H1 (cell line): ENCODE results near the gene GNS. TPM values are rescaled to one million over a fixed set of nuclear protein-coding genes. Genes with fewer than 3 reads are reported as not detected.

Experiments
- CTCF ChIA-PET: fragments of 300-600 bp; sonication (Branson Sonifier 250); formaldehyde crosslinking; loops from one replicate; lab custom pipeline; 2021; ENCODE audit not compliant: partially characterized antibody; lab: Charles Lee
- POLR2A ChIA-PET: fragments of 300-600 bp; sonication (Branson Sonifier 250); formaldehyde crosslinking; loops from one replicate; lab custom pipeline; 2021; ENCODE audit warnings: inconsistent platforms; ENCODE audit not compliant: partially characterized antibody; lab: Charles Lee
- DNase-seq, 2 experiments: peaks; one replicate each; pipeline versions ENCODE4 v3.0.0 to v3.0.0-alpha.2; 2010 to 2022; ENCODE audit warnings: low spot score in 2 of 2, low read depth in 1 of 2, mixed read lengths in 1 of 2
- FAIRE-seq: peaks from 2 replicates; lab custom pipeline; 2011; peaks lifted over from hg19 to GRCh38; lab: Jason Lieb, UNC
- H2AFZ ChIP-seq: 2 replicates; pipeline ENCODE4 v1.8.1; 2012; ENCODE audit warnings: low read length, inconsistent platforms
- H2AK5ac ChIP-seq: 2 replicates; pipeline ENCODE4 v1.6.1; 2013; ENCODE audit warnings: low read depth, low read length
- H2BK120ac ChIP-seq: replicated peaks from 2 replicates; pipeline ENCODE3; 2013; ENCODE audit warnings: low read depth, low read length, inconsistent platforms
- H2BK12ac ChIP-seq: 2 replicates; pipeline ENCODE4 v1.6.1; 2013; ENCODE audit warnings: low read depth, low read length
- H2BK15ac ChIP-seq: 2 replicates; pipeline ENCODE4 v1.6.1; 2013; ENCODE audit warnings: low read length
- H2BK20ac ChIP-seq: 2 replicates; pipeline ENCODE4 v1.6.1; 2013; ENCODE audit warnings: low read length
- H2BK5ac ChIP-seq: 2 replicates; pipeline ENCODE4 v1.6.1; 2013; ENCODE audit warnings: low read depth, low read length
- H3K14ac ChIP-seq: 2 replicates; pipeline ENCODE4 v1.6.1; 2013; ENCODE audit warnings: inconsistent platforms; ENCODE audit not compliant: insufficient read length
- H3K18ac ChIP-seq: 2 replicates; pipeline ENCODE4 v1.6.1; 2013; ENCODE audit warnings: low read length; ENCODE audit errors: extremely low read depth
- H3K23ac ChIP-seq: 2 replicates; pipeline ENCODE4 v1.6.1; 2013; ENCODE audit warnings: inconsistent platforms; ENCODE audit not compliant: insufficient read length
- H3K23me2 ChIP-seq: 2 replicates; pipeline ENCODE4 v1.6.1; 2013; ENCODE audit warnings: low read depth, low read length
- H3K27ac ChIP-seq: 2 replicates; pipeline ENCODE4 v1.6.1; 2011; ENCODE audit warnings: low read depth, low read length, inconsistent platforms
- H3K27me3 ChIP-seq, 4 experiments: replicated peaks in 1 of 4; 1 replicate in 1 of 4; 2 replicates in 3 of 4; pipeline versions ENCODE4 v1.6.1 to v1.8.1; 2011 to 2013; ENCODE audit warnings: low read length in 3 of 4, mild to moderate bottlenecking in 3 of 4, inconsistent platforms in 2 of 4, mixed read lengths in 2 of 4, moderate library complexity in 1 of 4; ENCODE audit not compliant: control insufficient read depth in 3 of 4, insufficient read depth in 3 of 4; ENCODE audit errors: extremely low read depth in 1 of 4
- H3K36me3 ChIP-seq, 4 experiments: 2 replicates each; pipeline versions ENCODE4 v1.6.1 to v1.8.1; 2011 to 2013; ENCODE audit warnings: mild to moderate bottlenecking in 4 of 4, low read length in 3 of 4, moderate library complexity in 2 of 4, control low read depth in 1 of 4, inconsistent platforms in 1 of 4; ENCODE audit not compliant: insufficient read depth in 4 of 4, control insufficient read depth in 2 of 4
- H3K4ac ChIP-seq: replicated peaks from 2 replicates; pipeline ENCODE3; 2013; ENCODE audit warnings: low read length, low read depth, mixed read lengths, inconsistent platforms; ENCODE audit not compliant: insufficient read length
- H3K4me1 ChIP-seq, 4 experiments: replicated peaks in 1 of 4; 1 replicate in 1 of 4; 2 replicates in 3 of 4; pipeline versions ENCODE4 v1.6.1 to v1.8.1; 2011 to 2013; ENCODE audit warnings: low read length in 3 of 4, inconsistent platforms in 2 of 4, mixed read lengths in 1 of 4; ENCODE audit not compliant: insufficient read depth in 4 of 4, control insufficient read depth in 3 of 4
- H3K4me2 ChIP-seq, 2 experiments: 2 replicates each; pipeline versions ENCODE4 v1.6.1 to v1.8.1; 2011 to 2013; ENCODE audit warnings: low read depth in 2 of 2, low read length in 2 of 2, control low read depth in 1 of 2, inconsistent platforms in 1 of 2, mild to moderate bottlenecking in 1 of 2; ENCODE audit not compliant: insufficient read depth in 1 of 2
- H3K4me3 ChIP-seq, 4 experiments: fragments of 200-600, 300-600 bp in 1 of 4; sonication (generic), shearing (Covaris generic), sonication (Bioruptor Twin) in 1 of 4; 2 replicates each; pipeline versions ENCODE4 v1.5.1 to v1.8.1; 2011 to 2016; ENCODE audit warnings: low read length in 4 of 4, low read depth in 3 of 4, control low read depth in 2 of 4, inconsistent platforms in 2 of 4, mild to moderate bottlenecking in 2 of 4, mixed read lengths in 1 of 4, moderate library complexity in 1 of 4; ENCODE audit not compliant: insufficient read depth in 2 of 4; ENCODE audit errors: extremely low read depth in 1 of 4
- H3K56ac ChIP-seq: replicated peaks from 2 replicates; pipeline ENCODE3; 2013; ENCODE audit warnings: low read depth, mild to moderate bottlenecking, mixed read lengths, low read length, inconsistent platforms; ENCODE audit not compliant: insufficient read length
- H3K79me1 ChIP-seq: 2 replicates; pipeline ENCODE4 v1.6.1; 2013; ENCODE audit warnings: low read depth, low read length, control low read depth
- H3K79me2 ChIP-seq, 2 experiments: 2 replicates each; pipeline versions ENCODE4 v1.6.1 to v1.8.1; 2012 to 2013; ENCODE audit warnings: low read length in 2 of 2, mild to moderate bottlenecking in 2 of 2, inconsistent platforms in 1 of 2; ENCODE audit not compliant: insufficient read depth in 2 of 2, control insufficient read depth in 1 of 2
- H3K9ac ChIP-seq, 4 experiments: replicated peaks in 1 of 4; 1 replicate in 1 of 4; 2 replicates in 3 of 4; pipeline versions ENCODE4 v1.6.1 to v1.8.1; 2011 to 2013; ENCODE audit warnings: low read depth in 3 of 4, low read length in 3 of 4, control low read depth in 2 of 4, mild to moderate bottlenecking in 2 of 4, moderate library complexity in 2 of 4, inconsistent platforms in 1 of 4; ENCODE audit errors: extremely low read depth in 1 of 4
- H3K9me3 ChIP-seq, 2 experiments: 2 replicates each; pipeline versions ENCODE4 v1.6.1 to v1.8.1; 2012 to 2013; ENCODE audit warnings: mild to moderate bottlenecking in 2 of 2, moderate library complexity in 2 of 2, control low read depth in 1 of 2, inconsistent platforms in 1 of 2, low read depth in 1 of 2, low read length in 1 of 2, mixed read lengths in 1 of 2; ENCODE audit not compliant: insufficient read depth in 2 of 2
- H4K20me1 ChIP-seq, 2 experiments: replicated peaks in 1 of 2; 2 replicates each; pipeline versions ENCODE3 to v1.8.1; 2011 to 2013; ENCODE audit warnings: inconsistent platforms in 2 of 2, low read length in 2 of 2, mild to moderate bottlenecking in 1 of 2; ENCODE audit not compliant: insufficient read depth in 2 of 2, control insufficient read depth in 1 of 2
- H4K5ac ChIP-seq: 2 replicates; pipeline ENCODE4 v1.6.1; 2013; ENCODE audit warnings: low read length, low read depth, mixed read lengths, inconsistent platforms; ENCODE audit not compliant: insufficient read length
- H4K8ac ChIP-seq: 2 replicates; pipeline ENCODE4 v1.8.0; 2013; ENCODE audit warnings: mild to moderate bottlenecking, moderate library complexity, low read length, inconsistent platforms; ENCODE audit not compliant: insufficient read depth; ENCODE audit errors: extremely low read depth
- H4K91ac ChIP-seq: replicated peaks from 2 replicates; pipeline ENCODE3; 2013; ENCODE audit warnings: low read length, mixed read lengths, inconsistent platforms; ENCODE audit not compliant: insufficient read length
- BCL11A ChIP-seq, 2 experiments: IDR thresholded peaks; one replicate each; pipeline ENCODE4 v1.6.1; 2011; ENCODE audit warnings: low read depth in 2 of 2, low read length in 2 of 2, mild to moderate bottlenecking in 2 of 2
- FOSL1 ChIP-seq: IDR thresholded peaks from 2 replicates; pipeline ENCODE4 v1.6.1; 2011; ENCODE audit warnings: mild to moderate bottlenecking, low read depth, low read length, moderate library complexity; ENCODE audit not compliant: insufficient read depth
- WGBS, 2 experiments: shearing (Covaris generic) in 1 of 2; methylation state at CpG; one replicate each; pipeline versions ENCODE4 v1.1.6 to v1.1.7; 2013 to 2015; ENCODE audit warnings: low lambda C conversion rate in 2 of 2, mixed read lengths in 2 of 2, inconsistent platforms in 1 of 2, low coverage in 1 of 2, missing lambda C conversion rate in 1 of 2; ENCODE audit not compliant: insufficient replicate concordance in 2 of 2, insufficient coverage in 1 of 2, insufficient read length in 1 of 2; ENCODE audit errors: extremely low coverage in 1 of 2, missing lambda C conversion rate in 1 of 2; 5-methylcytosine and 5-hydroxymethylcytosine counted together
- polyA plus RNA-seq, 7 experiments: library from polyadenylated mRNA; depleted of rRNA in 3 of 7; stranded (reverse) in 5 of 7; unstranded in 2 of 7; fragments of >200 nt in 5 of 7; fragments of 200-250 nt in 2 of 7; gene quantifications; 1 replicate in 5 of 7; 2 replicates in 1 of 7; 4 replicates in 1 of 7; pipeline versions ENCODE4 v1.2.1 to v1.2.3, GENCODE V29; 2011 to 2013; ENCODE audit warnings: missing spikeins in 2 of 7, mixed read lengths in 2 of 7
- total RNA-seq: library from RNA; stranded (reverse); fragmentation: NEBNext Ultra II Directional; extraction: Animal tissue kit (Norgen Biotek cat#: 25700); gene quantifications from 2 replicates; pipeline ENCODE4 v1.2.1, GENCODE V29; 2021

Gene GNS
- total and polyA plus RNA-seq, 2 of the 8 experiments (the other 6 are each of a cell fraction or from before 2014, with no cell fraction given), result 16.0 to 28.5 TPM

- WGBS, 2 experiments, result 92% methylated on average over 3 of the region's 3 CpGs; no CpG with 5 or more reads in 1 of the 2 experiments
- no peaks in the 10 kb centered on the region for H3K4me1 ChIP-seq
- no peak overlapping the region for H3K18ac ChIP-seq
- H3K79me1 ChIP-seq, result peaks cover 2% of the 10 kb centered on the region; the same call in 1 of the 2 replicates
- no peak overlapping the region for H3K4me2 ChIP-seq
- H3K36me3 ChIP-seq, result peaks cover 0 to 20% (median 2%) of the 10 kb centered on the region in 4 experiments; a peak in 3 of 8 replicates
- no peak overlapping the region for H4K91ac ChIP-seq
- H2BK12ac ChIP-seq, result no peak overlapping the region
- peaks cover 0 to 13% of the 10 kb centered on the region in 2 experiments; a peak in 2 of 4 replicates for H3K79me2 ChIP-seq
- H4K5ac ChIP-seq, result no peak overlapping the region
- peaks cover 0 to 4% of the 10 kb centered on the region in 2 experiments for H4K20me1 ChIP-seq
- H3K27me3 ChIP-seq, result no peaks in the 10 kb centered on the region
- no peak overlapping the region for H3K4me3 ChIP-seq
- CTCF ChIA-PET, result no interaction called here
- POLR2A ChIA-PET, result interaction anchor here (0.6 kb wide), 1 partner anchor 332 kb away, joined by 3 read pairs; no protein-coding TSS in a partner anchor
- no peaks in the 10 kb centered on the region; the same call in 1 of the 2 replicates for H3K23me2 ChIP-seq
- no peak overlapping the region for H2AFZ ChIP-seq
- no peak overlapping the region for H2BK5ac ChIP-seq
- H3K14ac ChIP-seq, result no peak overlapping the region
- H3K23ac ChIP-seq, result no peak overlapping the region
- H3K9me3 ChIP-seq, result no peaks in the 10 kb centered on the region
- FAIRE-seq (no peak), DNase-seq (no peak)
- H2BK20ac ChIP-seq, result no peak overlapping the region
- H2BK15ac ChIP-seq, result no peak overlapping the region
- no peak overlapping the region for H3K56ac ChIP-seq
- no peak overlapping the region for H2AK5ac ChIP-seq
- H3K27ac ChIP-seq, result no peak overlapping the region
- no peak overlapping the region for H2BK120ac ChIP-seq
- H3K4ac ChIP-seq, result no peak overlapping the region
- no peak overlapping the region for H3K9ac ChIP-seq
- no peak overlapping the region for H4K8ac ChIP-seq
- TF ChIP-seq BCL11A (IDR thresholded peaks at IDR 0.05; ENCODE audit: low read depth in 2 of 2, low read length in 2 of 2), result no peak
- TF ChIP-seq FOSL1, result no peak
These were observed 5.8 kb downstream of the GNS start for GRCh38 chr12:64753427-64753826.
